ENCODE results near the gene CLIC5.
A peak's percentile ranks its signal among the peaks of the same experiment; 100 is the strongest.

The CLIC5 gene

GRCh38 chr6:45882671-45883070 is 133.0 kb downstream of the CLIC5 start:
- no peak for DNase-seq

GRCh38 chr6:45881705-45882467 is 133.8 kb downstream of the CLIC5 start:
- no peak for DNase-seq

GRCh38 chr6:45880676-45881075 is 135.0 kb downstream of the CLIC5 start:
- no peak for DNase-seq

- no peak for DNase-seq
These were observed 135.5 kb downstream of the CLIC5 start for GRCh38 chr6:45880159-45880558.

GRCh38 chr6:45877970-45878590 is 137.6 kb downstream of the CLIC5 start:
- no peak for DNase-seq

- DNase-seq, result no peak
These were observed 142.8 kb downstream of the CLIC5 start for GRCh38 chr6:45872827-45873365.

GRCh38 chr6:45870531-45870930 is 145.1 kb downstream of the CLIC5 start:
- no peak for DNase-seq

- no peak for DNase-seq
These were observed 151.0 kb downstream of the CLIC5 start for GRCh38 chr6:45864651-45865050.

GRCh38 chr6:45858691-45859090 is 157.0 kb downstream of the CLIC5 start:
- no peak for DNase-seq

- DNase-seq, result no peak
These were observed 157.8 kb downstream of the CLIC5 start for GRCh38 chr6:45857827-45858226.

- DNase-seq, result no peak
These were observed 159.8 kb downstream of the CLIC5 start for GRCh38 chr6:45855642-45856394.

GRCh38 chr6:45854149-45854742 is 161.4 kb downstream of the CLIC5 start:
- DNase-seq, result no peak

GRCh38 chr6:45851034-45851400 is 164.6 kb downstream of the CLIC5 start:
- DNase-seq, result no peak

GRCh38 chr6:45850378-45851033 is 165.2 kb downstream of the CLIC5 start:
- DNase-seq, result no peak

- peak; percentile 20 for DNase-seq
These were observed 170.1 kb downstream of the CLIC5 start for GRCh38 chr6:45845567-45845966.

GRCh38 chr6:45844986-45845385 is 170.7 kb downstream of the CLIC5 start:
- DNase-seq, result no peak

- peak; percentile 31 for DNase-seq
These were observed 171.7 kb downstream of the CLIC5 start for GRCh38 chr6:45843848-45844521.

- no peak for DNase-seq
These were observed 174.6 kb downstream of the CLIC5 start for GRCh38 chr6:45841062-45841461.

- no peak for DNase-seq
These were observed 176.7 kb downstream of the CLIC5 start for GRCh38 chr6:45838996-45839395.

GRCh38 chr6:45838451-45838850 is 177.2 kb downstream of the CLIC5 start:
- no peak for DNase-seq

GRCh38 chr6:45837541-45838200 is 178.0 kb downstream of the CLIC5 start:
- DNase-seq, result no peak

GRCh38 chr6:45836984-45837383 is 178.7 kb downstream of the CLIC5 start:
- no peak for DNase-seq
